Pancreas (tissue), 10 donors: ENCODE data around the gene UBE2Q1. TPM values are rescaled to one million over a fixed set of nuclear protein-coding genes. Genes with fewer than 3 reads are reported as not detected.

Source experiments
- ATAC-seq, 4 donors: fragments of 200-7000 bp; cut with Tn5 transposase; one replicate each; pipeline versions ENCODE4 v1.8.0 to v1.9.1; 2020; ENCODE audit warnings: mild to moderate bottlenecking in 4 of 4, moderate library complexity in 4 of 4
- DNase-seq, 6 donors: peaks; one replicate each; pipeline ENCODE4 v3.0.0-alpha.2; 2020
- FAIRE-seq: peaks from 2 replicates; lab custom pipeline; 2012; peaks lifted over from hg19 to GRCh38; lab: Jason Lieb, UNC
- H3K27ac ChIP-seq, 4 donors: fragments of 200-600 bp; sonication (generic); 1 replicate in 3 of 4; 2 replicates in 1 of 4; pipeline versions ENCODE4 v1.5.0 to v1.8.0; 2020
- H3K27me3 ChIP-seq, 4 donors: fragments of 200-600 bp; one replicate each; pipeline ENCODE4 v1.8.0; 2021
- H3K36me3 ChIP-seq, 3 donors: fragments of 200-600 bp; sonication (generic) in 1 of 3; one replicate each; pipeline versions ENCODE4 v1.5.0 to v1.8.0; 2020 to 2021
- H3K4me1 ChIP-seq, 3 donors: fragments of 200-600 bp; one replicate each; pipeline ENCODE4 v1.8.0; 2021
- H3K4me3 ChIP-seq, 4 donors: fragments of 200-600 bp; sonication (generic) in 2 of 4; one replicate each; pipeline versions ENCODE4 v1.5.0 to v1.8.0; 2020 to 2021
- H3K9me3 ChIP-seq, 4 donors: fragments of 200-600 bp; one replicate each; pipeline ENCODE4 v1.8.0; 2021
- WGBS, 2 donors: extraction: QIAGEN DNeasy Blood & Tissue Kit; methylation state at CpG; one replicate each; pipeline ENCODE4 v1.1.7; 2013; 5-methylcytosine and 5-hydroxymethylcytosine counted together
- intact Hi-C, 3 donors: fragments of 100-400 bp; cut with DNase I; formaldehyde crosslinking; loops; one replicate each; pipeline versions ENCODE4 v1.11.1 to v1.14.2; 2022
- polyA plus RNA-seq, 2 donors: library from polyadenylated mRNA; stranded (reverse); fragments of 200-250 nt; gene quantifications; one replicate each; pipeline ENCODE4 v1.2.3, GENCODE V29; 2013
- total RNA-seq, 6 donors: library from RNA; stranded (reverse); fragmentation: NEBNext Ultra II Directional in 4 of 6; extraction: Animal tissue kit (Norgen Biotek cat#: 25700) in 4 of 6; gene quantifications; one replicate each; pipeline versions ENCODE4 v1.2.1 to v1.2.4, GENCODE V29; 2021 to 2023
- TF ChIP-seq, protein P1 (sequence below), 4 donors: fragments of 200-600 bp; sonication (generic) in 3 of 4; IDR thresholded peaks; one replicate each; pipeline versions ENCODE4 v1.5.0 to v1.8.0; 2021; ENCODE audit warnings: antibody characterized with exemption in 4 of 4
- donor health status: healthy with polysubstance abuse.
- donor health status: DM: no; HTN: no; CAD: no; lungs with moderate emphysema.
- donor health status: DM: no; HTN: no; CAD: no.
- donor health status: control.
- donor health status: control.
- donor health status: Bipolar disorder and iron deficiency.
- donor health status: DM: yes; HTN: yes; CAD: no.
- donor health status: DM: no; HTN: no; CAD: no.
- donor health status: DM: no; HTN: no; CAD: no.
- donor health status: DM: yes; HTN: yes; CAD: no.

UBE2Q1 gene
- total and polyA plus RNA-seq, 8 donors, result 22.3 to 52.2 (median 38.7) TPM

DNA sequence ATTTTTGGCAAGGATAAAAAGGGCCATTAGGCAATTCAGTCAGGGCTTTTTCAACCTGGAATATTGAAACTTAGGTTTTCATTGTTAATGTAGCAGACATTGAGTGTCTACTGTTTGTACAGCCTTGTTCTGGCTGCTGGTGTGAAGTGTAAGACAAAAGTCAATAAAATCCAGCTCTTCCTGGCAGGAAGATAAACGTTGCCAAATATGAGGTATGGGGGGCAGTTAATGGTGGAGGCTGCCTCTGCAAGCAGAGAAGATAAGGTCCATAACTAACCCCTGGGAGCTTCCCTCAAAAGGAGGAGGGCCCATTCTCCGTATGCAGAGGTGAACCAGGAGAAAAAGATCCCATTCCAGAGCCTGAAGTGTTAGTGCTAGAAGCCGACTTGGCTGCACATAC is 36.8 kb downstream of the UBE2Q1 start:
- no peaks in the 10 kb centered on the region for H3K27me3 ChIP-seq
- no peak for DNase-seq
- TF ChIP-seq, protein P1, sequence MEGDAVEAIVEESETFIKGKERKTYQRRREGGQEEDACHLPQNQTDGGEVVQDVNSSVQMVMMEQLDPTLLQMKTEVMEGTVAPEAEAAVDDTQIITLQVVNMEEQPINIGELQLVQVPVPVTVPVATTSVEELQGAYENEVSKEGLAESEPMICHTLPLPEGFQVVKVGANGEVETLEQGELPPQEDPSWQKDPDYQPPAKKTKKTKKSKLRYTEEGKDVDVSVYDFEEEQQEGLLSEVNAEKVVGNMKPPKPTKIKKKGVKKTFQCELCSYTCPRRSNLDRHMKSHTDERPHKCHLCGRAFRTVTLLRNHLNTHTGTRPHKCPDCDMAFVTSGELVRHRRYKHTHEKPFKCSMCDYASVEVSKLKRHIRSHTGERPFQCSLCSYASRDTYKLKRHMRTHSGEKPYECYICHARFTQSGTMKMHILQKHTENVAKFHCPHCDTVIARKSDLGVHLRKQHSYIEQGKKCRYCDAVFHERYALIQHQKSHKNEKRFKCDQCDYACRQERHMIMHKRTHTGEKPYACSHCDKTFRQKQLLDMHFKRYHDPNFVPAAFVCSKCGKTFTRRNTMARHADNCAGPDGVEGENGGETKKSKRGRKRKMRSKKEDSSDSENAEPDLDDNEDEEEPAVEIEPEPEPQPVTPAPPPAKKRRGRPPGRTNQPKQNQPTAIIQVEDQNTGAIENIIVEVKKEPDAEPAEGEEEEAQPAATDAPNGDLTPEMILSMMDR (IDR thresholded peaks at IDR 0.05), result no peak
- H3K36me3 ChIP-seq, result no peaks in the 10 kb centered on the region
- no peak overlapping the region for H3K27ac ChIP-seq
- no peak for FAIRE-seq
- H3K9me3 ChIP-seq, result no peaks in the 10 kb centered on the region
- H3K4me3 ChIP-seq, result no peak overlapping the region
- no peaks in the 10 kb centered on the region for H3K4me1 ChIP-seq
- WGBS, 2 donors, result 42 to 46% methylated on average over 3 of the region's 3 CpGs
- ATAC-seq, result peak in 1 of 4 donors; percentile 60
- intact Hi-C loops, result no loop called here

DNA sequence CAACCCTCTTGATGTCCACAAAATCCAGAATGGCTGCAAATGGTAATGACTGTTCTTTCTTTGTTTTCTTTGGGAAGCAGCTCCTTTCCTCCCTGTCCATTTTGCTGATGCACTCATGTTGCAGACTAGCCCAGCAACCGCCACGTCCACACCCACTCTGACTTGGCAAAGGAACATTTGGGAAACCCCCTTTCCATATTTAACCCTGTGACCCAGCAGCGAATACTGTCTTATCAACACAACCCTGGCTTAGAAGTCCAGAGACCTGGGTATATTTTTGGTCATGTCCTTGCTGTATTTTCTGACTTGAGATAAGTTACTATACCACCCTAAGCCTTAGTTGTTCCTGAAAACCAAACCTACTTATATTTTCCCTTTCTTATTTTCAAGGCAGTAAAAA is 38.1 kb downstream of the UBE2Q1 start:
- no peak for FAIRE-seq
- 34% methylated on average over 3 of the region's 3 CpGs for WGBS, 2 donors
- Histone ChIP-seq H3K27me3 (no peaks in the 10 kb centered on the region), H3K4me1 (no peaks in the 10 kb centered on the region), H3K27ac (no peak overlapping the region), H3K9me3 (no peaks in the 10 kb centered on the region), H3K36me3 (no peaks in the 10 kb centered on the region), H3K4me3 (no peak overlapping the region)
- ATAC-seq, result peak in 2 of 4 donors; percentile 35 to 73
- intact Hi-C loops, result no loop called here
- no peak for DNase-seq
- TF ChIP-seq, protein P1 (IDR thresholded peaks at IDR 0.05), result no peak

DNA sequence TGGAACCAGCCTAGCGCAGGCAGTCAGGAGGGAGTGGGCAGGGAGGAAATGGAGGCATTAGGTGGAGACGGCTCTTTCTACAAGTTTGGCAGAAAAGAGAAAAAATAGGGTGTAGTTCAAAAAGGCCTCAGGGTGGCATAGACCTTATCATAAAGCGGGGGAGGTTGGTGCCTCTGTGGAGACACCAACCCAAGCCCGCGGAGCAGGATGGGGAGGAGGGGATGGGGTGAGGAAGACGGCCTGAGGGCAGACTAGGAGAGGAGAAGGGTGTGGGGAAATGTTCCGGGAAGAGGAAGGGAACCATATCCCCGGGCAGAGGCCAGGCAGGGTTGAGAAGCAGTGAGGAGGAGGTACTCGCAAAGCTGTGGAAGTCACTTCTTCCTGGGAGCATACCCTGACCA is 38.9 kb downstream of the UBE2Q1 start:
- H3K27ac ChIP-seq, result no peak overlapping the region
- DNase-seq, result no peak
- H3K4me1 ChIP-seq, result no peaks in the 10 kb centered on the region
- ATAC-seq, result peak in 1 of 4 donors; percentile 42
- no peak for FAIRE-seq
- TF ChIP-seq, protein P1 (IDR thresholded peaks at IDR 0.05), result no peak
- no peaks in the 10 kb centered on the region for H3K36me3 ChIP-seq
- no peaks in the 10 kb centered on the region for H3K9me3 ChIP-seq
- intact Hi-C loops, result no loop called here
- WGBS, 2 donors, result 74 to 79% methylated on average over 9 of the region's 9 CpGs
- no peak overlapping the region for H3K4me3 ChIP-seq
- H3K27me3 ChIP-seq, result no peaks in the 10 kb centered on the region

DNA sequence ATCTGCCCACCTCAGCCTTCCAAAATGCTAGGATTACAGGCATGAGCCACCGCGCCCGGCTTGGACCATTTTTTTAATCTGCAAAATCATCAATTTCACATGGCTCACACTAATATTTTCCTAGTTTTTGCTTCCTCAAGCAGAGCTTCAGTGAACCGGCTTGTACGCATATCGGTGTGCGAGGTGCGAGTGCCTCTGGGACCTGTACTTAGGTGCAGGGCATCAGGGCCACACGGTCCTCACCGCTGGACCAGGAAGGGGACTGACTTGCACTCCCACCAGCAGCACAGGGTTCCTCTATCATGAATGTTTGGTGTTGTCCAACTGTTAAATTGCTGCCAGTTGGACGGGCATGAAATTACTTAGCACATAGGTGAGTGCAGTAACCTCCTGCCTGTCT is 40.8 kb downstream of the UBE2Q1 start:
- 84 to 88% methylated on average over 11 of the region's 11 CpGs for WGBS, 2 donors
- TF ChIP-seq, protein P1 (IDR thresholded peaks at IDR 0.05), result no peak
- intact Hi-C loops, result no loop called here
- Histone ChIP-seq H3K36me3 (no peaks in the 10 kb centered on the region), H3K27ac (no peak overlapping the region), H3K4me3 (no peak overlapping the region), H3K9me3 (no peaks in the 10 kb centered on the region), H3K27me3 (no peaks in the 10 kb centered on the region), H3K4me1 (no peaks in the 10 kb centered on the region)
- FAIRE-seq, result no peak
- ATAC-seq, result no peak
- no peak for DNase-seq

DNA sequence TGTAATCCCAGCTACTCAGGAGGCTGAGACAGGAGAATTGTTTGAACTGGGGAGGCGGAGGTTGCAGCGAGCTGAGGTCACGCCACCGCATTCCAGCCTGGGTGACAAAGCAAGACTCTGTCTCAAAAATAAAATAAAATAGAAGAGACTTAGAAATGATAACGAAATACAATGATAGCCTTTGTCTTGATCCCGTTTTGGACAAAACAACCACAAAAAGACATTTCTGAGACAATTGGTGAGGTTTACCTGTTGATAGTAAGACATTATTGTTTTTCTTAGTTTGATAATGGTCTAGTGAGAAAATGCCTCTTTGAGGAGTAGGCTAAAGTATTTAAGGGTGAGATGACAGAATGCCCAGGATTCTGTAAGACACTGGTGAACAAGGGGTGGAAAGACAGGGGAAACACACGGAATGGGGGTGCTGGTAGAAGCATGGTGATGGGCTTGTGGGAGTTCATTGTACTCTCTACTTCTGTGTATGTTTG is 44.4 kb downstream of the UBE2Q1 start:
- no peak for ATAC-seq
- DNase-seq, result no peak
- FAIRE-seq, result no peak
- H3K27ac ChIP-seq, result no peak overlapping the region
- H3K4me1 ChIP-seq, result no peaks in the 10 kb centered on the region
- H3K27me3 ChIP-seq, result no peaks in the 10 kb centered on the region
- intact Hi-C loops, result no loop called here
- 70 to 80% methylated on average over 7 of the region's 7 CpGs for WGBS, 2 donors
- H3K9me3 ChIP-seq, result no peaks in the 10 kb centered on the region
- no peaks in the 10 kb centered on the region for H3K36me3 ChIP-seq
- TF ChIP-seq, protein P1 (IDR thresholded peaks at IDR 0.05), result no peak
- H3K4me3 ChIP-seq, result no peak overlapping the region
